Heart left ventricle (tissue), 16 donors: Measurements from ENCODE around the gene FXYD1. TPM values are rescaled to one million over a fixed set of nuclear protein-coding genes. Genes with fewer than 3 reads are reported as not detected.
A peak's percentile ranks its signal among the peaks of the same experiment; 100 is the strongest.

Source experiments
- ATAC-seq, 4 donors: fragments of 200-7000 bp; cut with Tn5 transposase; one replicate each; pipeline ENCODE4 v1.9.1; 2020 to 2022; ENCODE audit warnings: moderate library complexity in 4 of 4, mild to moderate bottlenecking in 3 of 4, moderate number of reproducible peaks in 1 of 4
- DNase-seq, 5 donors: peaks; one replicate each; pipeline ENCODE4 v3.0.0-alpha.2; 2020
- H3K27ac ChIP-seq, 12 donors: fragments of 200-600 bp; sonication (generic) in 4 of 12; one replicate each; pipeline versions ENCODE4 v1.5.0 to v1.8.0; 2016 to 2022; ENCODE audit warnings: mild to moderate bottlenecking in 2 of 12
- H3K27me3 ChIP-seq, 9 donors: fragments of 200-600 bp; sonication (generic) in 2 of 9; one replicate each; pipeline versions ENCODE4 v1.5.1 to v1.8.0; 2016 to 2022; ENCODE audit warnings: mild to moderate bottlenecking in 3 of 9
- H3K36me3 ChIP-seq, 9 donors: fragments of 200-600 bp; sonication (generic) in 2 of 9; one replicate each; pipeline versions ENCODE4 v1.5.0 to v1.8.0; 2018 to 2022; ENCODE audit warnings: mild to moderate bottlenecking in 2 of 9
- H3K4me1 ChIP-seq, 12 donors: fragments of 200-600 bp; sonication (generic) in 4 of 12; one replicate each; pipeline versions ENCODE4 v1.5.0 to v1.8.0; 2016 to 2022; ENCODE audit warnings: mild to moderate bottlenecking in 3 of 12
- H3K4me3 ChIP-seq, 12 donors: fragments of 200-600 bp; sonication (generic) in 4 of 12; one replicate each; pipeline versions ENCODE4 v1.5.0 to v1.8.0; 2017 to 2022; ENCODE audit warnings: mild to moderate bottlenecking in 9 of 12, moderate library complexity in 4 of 12
- H3K9me3 ChIP-seq, 12 donors: fragments of 200-600 bp; sonication (generic) in 4 of 12; one replicate each; pipeline versions ENCODE4 v1.5.0 to v1.8.0; 2016 to 2022; ENCODE audit warnings: mild to moderate bottlenecking in 1 of 12
- CTCF ChIP-seq, 12 donors: fragments of 200-600 bp; sonication (generic) in 4 of 12; IDR thresholded peaks; one replicate each; pipeline versions ENCODE4 v1.5.0 to v1.8.0; 2018 to 2022; ENCODE audit warnings: antibody characterized with exemption in 12 of 12, mild to moderate bottlenecking in 5 of 12
- POLR2A ChIP-seq, 2 donors: fragments of 450-650 bp; IDR thresholded peaks; one replicate each; pipeline ENCODE4 v1.6.1; 2017; ENCODE audit warnings: antibody characterized with exemption in 2 of 2, mild to moderate bottlenecking in 2 of 2, moderate library complexity in 2 of 2
- WGBS, 4 donors: extraction: QIAGEN DNeasy Blood & Tissue Kit in 2 of 4; methylation state at CpG; one replicate each; pipeline versions ENCODE4 v1.1.5 to v1.1.7; 2013 to 2018; 5-methylcytosine and 5-hydroxymethylcytosine counted together
- intact Hi-C, 10 donors: fragments of 100-400 bp; cut with DNase I; formaldehyde crosslinking; loops; one replicate each; pipeline versions ENCODE4 v1.11.1 to v1.14.2; 2022
- polyA plus RNA-seq, 2 donors: library from polyadenylated mRNA; stranded (reverse); fragments of 200-250 nt; gene quantifications; one replicate each; pipeline ENCODE4 v1.2.3, GENCODE V29; 2013
- total RNA-seq, 9 donors: library from RNA; depleted of rRNA in 2 of 9; stranded (reverse); fragments of >200 nt in 2 of 9; fragmentation: NEBNext Ultra II Directional in 3 of 9; extraction: Animal tissue kit (Norgen Biotek cat#: 25700) in 3 of 9; gene quantifications; one replicate each; pipeline versions ENCODE4 v1.1.0 to v1.2.4, GENCODE V29; 2016 to 2023
- donor health status: ischemic (EF 13 %, LVEDD 7.1; RV severe dilation, severe dysfunction).
- donor health status: healthy with polysubstance abuse.
- donor health status: DM: no; HTN: yes; CAD: no.
- donor health status: DM: no; HTN: no; CAD: no.
- donor health status: ischemic (EF 25% LVEDD 6.9; RV normal size, moderate dysfunction).
- donor health status: ischemic (EF 25% LVEDD 5.7; RV mildly dilated, moderate dysfunction).
- donor health status: healthy.
- donor health status: DM: yes; HTN: yes; CAD: no.
- donor health status: ischemic (EF 35%, LVEDD 5.7; RV mildly dilated, moderate dysfunction).
- donor health status: nonischemic (EF 11% LVEDD 7.7; RV severe dilation, severe dysfunction).
- donor health status: DM: yes; HTN: yes; CAD: no.
- donor health status: PGD.
- donor health status: ischemic (EF 29% LVEDD 5.4; RV normal size, mild dysfunction).
- donor health status: nonischemic (EF 23%, LVEDD 6.1; RV moderate dilation, normal function).

The FXYD1 gene
- total and polyA plus RNA-seq, 11 donors, result 129 to 631 (median 412) TPM

GRCh38 chr19:35136977-35137702 is 1.5 kb upstream of the FXYD1 start:
- WGBS, 4 donors, result 51 to 60% (median 55%) methylated on average over 9 of the region's 9 CpGs
- Histone ChIP-seq H3K9me3 (no peaks in the 10 kb centered on the region), H3K4me1 (peaks cover 0 to 63% (median 36%) of the 10 kb centered on the region in 12 donors), H3K4me3 (no peak overlapping the region), H3K36me3 (peaks cover 0 to 6% (median 0%) of the 10 kb centered on the region in 9 donors), H3K27me3 (peaks cover 0 to 8% (median 0%) of the 10 kb centered on the region in 9 donors), H3K27ac (peak overlapping the region in 7 of 12 donors; percentile 89 to 100 (median 96))
- intact Hi-C loops, result loop anchor here in 9 of 10 donors (2.0 to 10.0 kb wide), 6 partner anchors 22 to 165 kb away; partner anchors contain the start of genes FXYD3 (in 1 of the 9) and HPN (in 1 of the 9)
- TF ChIP-seq POLR2A (IDR thresholded peaks at IDR 0.05) (no peak), CTCF (IDR thresholded peaks at IDR 0.05) (no peak)
- ATAC-seq, result no peak
- DNase-seq, result peak in 1 of 5 donors; percentile 28

GRCh38 chr19:35140207-35140961 is 1.8 kb downstream of the FXYD1 start:
- WGBS, 4 donors, result 51 to 54% (median 53%) methylated on average over 12 of the region's 12 CpGs
- intact Hi-C loops, result loop anchor here in 7 of 10 donors (2.0 to 10.0 kb wide), 4 partner anchors 124 to 132 kb away; partner anchors contain the start of gene USF2 (in 6 of the 7)
- TF ChIP-seq CTCF (IDR thresholded peaks at IDR 0.05) (no peak), POLR2A (IDR thresholded peaks at IDR 0.05) (no peak)
- no peak for ATAC-seq
- peaks cover 0 to 23% (median 0%) of the 10 kb centered on the region in 9 donors for H3K27me3 ChIP-seq
- H3K27ac ChIP-seq, result peak overlapping the region; percentile 78 to 100 (median 96)
- H3K4me3 ChIP-seq, result peak overlapping the region; percentile 7 to 71 (median 56)
- no peaks in the 10 kb centered on the region for H3K9me3 ChIP-seq
- peaks cover 0 to 9% (median 0%) of the 10 kb centered on the region in 9 donors for H3K36me3 ChIP-seq
- peaks cover 0 to 61% (median 41%) of the 10 kb centered on the region in 12 donors for H3K4me1 ChIP-seq
- peak in 1 of 5 donors; percentile 35 for DNase-seq

GRCh38 chr19:35140962-35141836 is 2.6 kb downstream of the FXYD1 start:
- Histone ChIP-seq H3K4me3 (peak overlapping the region in 11 of 12 donors; percentile 7 to 71 (median 58)), H3K9me3 (no peaks in the 10 kb centered on the region), H3K4me1 (peaks cover 0 to 57% (median 39%) of the 10 kb centered on the region in 12 donors), H3K27ac (peak overlapping the region in 11 of 12 donors; percentile 29 to 100 (median 96)), H3K36me3 (peaks cover 0 to 9% (median 0%) of the 10 kb centered on the region in 9 donors), H3K27me3 (peaks cover 0 to 23% (median 0%) of the 10 kb centered on the region in 9 donors)
- ATAC-seq (peak; percentile 61 to 78 (median 65)), DNase-seq (peak; percentile 90 to 97 (median 94))
- intact Hi-C loops, result loop anchor here in 7 of 10 donors (1.0 to 10.0 kb wide), 5 partner anchors 17 to 131 kb away; partner anchors contain the start of gene USF2 (in 6 of the 7)
- WGBS, 4 donors, result 12 to 19% (median 16%) methylated on average over 41 to 48 of the region's 48 CpGs
- TF ChIP-seq CTCF (IDR thresholded peaks at IDR 0.05) (peak in 10 of 12 donors; percentile 15 to 62 (median 36)), POLR2A (IDR thresholded peaks at IDR 0.05) (peak; percentile 59 to 81)
